GM12801 (cell line): ENCODE data around the gene STAT1.

ENCODE experiments used
- CTCF ChIP-seq: IDR thresholded peaks from one replicate; pipeline ENCODE4 v1.5.1; 2011; ENCODE audit warnings: control low read depth; ENCODE audit not compliant: insufficient read length; ENCODE audit errors: extremely low read depth

Gene STAT1

DNA sequence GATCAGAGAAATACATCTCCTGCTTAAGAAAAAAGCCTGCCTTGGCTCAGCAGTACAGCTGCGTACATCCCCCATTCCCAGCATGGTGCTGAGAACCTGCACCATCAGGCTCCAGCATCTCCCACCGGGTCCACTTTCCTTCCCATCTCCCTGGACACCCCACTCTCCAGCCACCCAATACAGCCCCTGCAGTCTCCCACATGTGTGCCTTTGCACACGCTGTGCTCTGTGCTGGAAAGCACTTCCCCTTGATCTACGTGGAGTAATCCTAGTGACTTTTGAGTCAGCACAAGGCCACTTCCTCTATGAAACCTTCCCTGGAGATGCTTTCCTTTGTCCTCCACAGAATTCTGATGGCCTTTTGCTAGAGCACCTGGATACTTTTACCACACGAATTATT lies 17.0 kb downstream of the STAT1 start:
- no peak for TF ChIP-seq CTCF

DNA sequence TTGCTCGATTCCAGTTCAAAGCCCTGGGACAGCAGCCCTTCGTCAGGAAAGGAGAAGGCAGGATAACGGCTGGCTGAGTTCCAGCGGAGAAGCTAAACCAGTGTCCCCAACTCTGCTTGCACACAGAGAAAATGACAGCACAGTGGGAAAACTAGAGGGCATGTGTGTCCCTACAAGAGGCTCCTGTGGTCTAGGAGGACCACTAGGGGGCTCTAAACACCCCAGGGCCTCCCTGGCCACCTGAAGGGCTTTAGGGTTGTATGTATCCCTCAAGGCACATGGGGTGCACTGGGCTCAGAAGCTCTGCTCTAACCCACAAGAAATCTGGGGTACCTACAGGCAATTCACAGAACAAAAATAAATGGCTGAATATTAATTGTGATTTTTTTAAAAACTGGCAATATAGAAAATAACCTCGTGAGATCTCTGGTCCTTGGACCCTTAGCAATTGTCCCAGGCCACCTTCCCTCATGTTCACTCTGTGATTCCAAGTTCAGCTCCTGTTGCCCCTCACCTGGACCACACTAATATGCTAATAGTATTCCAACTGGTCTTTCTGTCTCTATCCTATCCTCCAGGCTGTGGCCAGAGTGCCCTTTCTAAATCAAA lies 17.5 kb downstream of the STAT1 start:
- TF ChIP-seq CTCF = no peak

GRCh38 chr2:190994148-190994547 lies 19.8 kb downstream of the STAT1 start:
- no peak for TF ChIP-seq CTCF

- TF ChIP-seq CTCF = no peak
Observed at GRCh38 chr2:190993292-190993643, 20.7 kb downstream of the STAT1 start.

DNA sequence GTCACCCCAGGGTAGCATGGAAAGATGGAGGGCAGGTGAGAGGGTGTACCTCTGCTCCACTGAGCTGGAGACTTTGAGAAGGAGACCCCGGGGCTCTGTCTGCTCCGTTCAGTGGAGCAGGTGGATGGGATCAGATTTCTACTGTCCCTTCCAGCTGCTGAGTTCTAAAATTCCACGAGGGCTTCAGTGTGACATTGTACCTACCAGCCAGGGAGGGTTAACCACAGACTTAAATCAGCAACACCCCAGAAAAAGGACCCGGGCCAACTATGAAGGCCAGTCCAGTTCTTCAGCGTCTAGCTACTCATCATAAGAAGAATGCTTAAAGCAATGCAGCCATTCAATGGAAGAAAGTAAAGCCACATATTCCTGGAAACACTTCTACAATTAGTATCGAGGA lies 23.8 kb downstream of the STAT1 start:
- TF ChIP-seq CTCF = no peak

DNA sequence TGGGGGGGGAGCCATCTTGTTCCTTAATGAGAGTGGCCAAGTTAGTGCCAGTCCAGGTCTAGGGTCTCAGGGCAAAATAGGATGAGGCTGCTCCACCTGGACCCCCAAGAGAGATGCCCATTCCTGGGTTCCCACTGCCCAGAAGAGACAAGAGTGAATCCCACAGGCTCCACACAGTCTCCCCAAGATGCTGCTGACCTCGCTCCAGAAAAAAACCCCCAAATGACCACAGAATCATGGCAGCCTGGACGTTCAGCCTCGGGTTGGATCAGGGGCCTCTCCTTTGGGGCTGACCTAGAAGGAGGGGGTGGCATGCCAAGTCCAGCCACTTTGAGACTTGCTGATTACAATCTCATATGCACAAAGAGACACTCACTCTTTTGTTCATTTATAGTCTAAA lies 25.1 kb downstream of the STAT1 start:
- TF ChIP-seq CTCF = no peak

GRCh38 chr2:190987938-190988337 lies 26.0 kb downstream of the STAT1 start:
- no peak for TF ChIP-seq CTCF

DNA sequence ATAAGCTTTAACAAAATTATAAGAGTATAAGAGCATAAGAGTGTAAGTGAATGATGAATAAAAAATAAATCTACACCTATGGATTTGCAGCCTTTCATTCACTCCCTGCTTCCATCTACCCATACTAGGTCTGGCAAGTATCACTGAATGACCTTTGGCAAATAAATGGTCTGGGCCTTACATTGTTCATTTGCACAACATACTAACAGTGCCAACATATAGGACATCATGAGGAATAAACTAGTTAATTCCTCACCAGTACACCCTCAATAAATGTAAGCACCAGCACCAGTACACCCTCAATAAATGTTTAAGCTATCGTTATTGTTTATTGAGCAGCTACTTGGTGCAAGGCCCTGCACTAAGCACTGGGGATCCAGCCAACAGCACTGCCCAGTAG lies 26.9 kb downstream of the STAT1 start:
- TF ChIP-seq CTCF = no peak
